GM18867 (cell line): ENCODE results near the gene MBD5.

Source experiments
- ATAC-seq: cut with Tn5 transposase; IDR thresholded peaks from one replicate; pipeline ENCODE4 v1.9.1; 2021; ENCODE audit warnings: mild to moderate bottlenecking, moderate library complexity; ENCODE audit not compliant: unreplicated experiment

MBD5 gene

GRCh38 chr2:148209603-148210002, 188.7 kb downstream of the MBD5 start:
- no peak for ATAC-seq

GRCh38 chr2:148218326-148219075, 197.6 kb downstream of the MBD5 start:
- ATAC-seq, result no peak

- ATAC-seq, result no peak
Measured at GRCh38 chr2:148221166-148221565, 200.3 kb downstream of the MBD5 start.

GRCh38 chr2:148221926-148222325, 201.0 kb downstream of the MBD5 start:
- ATAC-seq, result no peak

- ATAC-seq, result no peak
Measured at GRCh38 chr2:148231858-148232257, 211.0 kb downstream of the MBD5 start.

GRCh38 chr2:148234143-148234542, 213.3 kb downstream of the MBD5 start:
- ATAC-seq, result no peak

- no peak for ATAC-seq
Measured at GRCh38 chr2:148237911-148238310, 217.0 kb downstream of the MBD5 start.

GRCh38 chr2:148238561-148238960, 217.7 kb downstream of the MBD5 start:
- ATAC-seq, result no peak

GRCh38 chr2:148240838-148241237, 219.9 kb downstream of the MBD5 start:
- no peak for ATAC-seq

- ATAC-seq, result no peak
Measured at GRCh38 chr2:148244593-148245292, 223.9 kb downstream of the MBD5 start.

GRCh38 chr2:148251993-148252392, 231.1 kb downstream of the MBD5 start:
- ATAC-seq, result no peak

- no peak for ATAC-seq
Measured at GRCh38 chr2:148252646-148253045, 231.8 kb downstream of the MBD5 start.

- no peak for ATAC-seq
Measured at GRCh38 chr2:148253685-148254084, 232.8 kb downstream of the MBD5 start.

- no peak for ATAC-seq
Measured at GRCh38 chr2:148255929-148256328, 235.0 kb downstream of the MBD5 start.

- no peak for ATAC-seq
Measured at GRCh38 chr2:148257276-148257675, 236.4 kb downstream of the MBD5 start.

- ATAC-seq, result no peak
Measured at GRCh38 chr2:148258124-148258523, 237.2 kb downstream of the MBD5 start.

GRCh38 chr2:148259674-148260073, 238.8 kb downstream of the MBD5 start:
- no peak for ATAC-seq

GRCh38 chr2:148263890-148264289, 243.0 kb downstream of the MBD5 start:
- no peak for ATAC-seq

GRCh38 chr2:148273158-148273691, 252.3 kb downstream of the MBD5 start:
- no peak for ATAC-seq

- no peak for ATAC-seq
Measured at GRCh38 chr2:148279216-148279615, 258.3 kb downstream of the MBD5 start.

GRCh38 chr2:148282201-148282600, 261.3 kb downstream of the MBD5 start:
- no peak for ATAC-seq

GRCh38 chr2:148292431-148292830, 271.5 kb downstream of the MBD5 start:
- ATAC-seq, result no peak
